Epithelial cell of proximal tubule (primary cell): Measurements from ENCODE around the gene MAFB. TPM values are rescaled to one million over a fixed set of nuclear protein-coding genes. Genes with fewer than 3 reads are reported as not detected.

Experiments used
- DNase-seq: peaks from one replicate; pipeline ENCODE4 v3.0.0-alpha.2; 2011; ENCODE audit warnings: low read depth
- H3K4me3 ChIP-seq: 2 replicates; pipeline ENCODE4 v1.5.1; 2011; ENCODE audit warnings: low read depth, mild to moderate bottlenecking, low read length
- total RNA-seq: library from RNA; depleted of rRNA; stranded (reverse); fragments of >200 nt; gene quantifications from 2 replicates; pipeline ENCODE4 v1.2.3, GENCODE V29; 2015
- TF ChIP-seq, protein P1 (sequence below): conservative IDR thresholded peaks from 2 replicates; pipeline ENCODE4 v1.5.1; 2012; ENCODE audit warnings: low read depth, mild to moderate bottlenecking, low read length

MAFB gene
- total RNA-seq, 1 donor from 2014 or later = 0.12 TPM

DNA sequence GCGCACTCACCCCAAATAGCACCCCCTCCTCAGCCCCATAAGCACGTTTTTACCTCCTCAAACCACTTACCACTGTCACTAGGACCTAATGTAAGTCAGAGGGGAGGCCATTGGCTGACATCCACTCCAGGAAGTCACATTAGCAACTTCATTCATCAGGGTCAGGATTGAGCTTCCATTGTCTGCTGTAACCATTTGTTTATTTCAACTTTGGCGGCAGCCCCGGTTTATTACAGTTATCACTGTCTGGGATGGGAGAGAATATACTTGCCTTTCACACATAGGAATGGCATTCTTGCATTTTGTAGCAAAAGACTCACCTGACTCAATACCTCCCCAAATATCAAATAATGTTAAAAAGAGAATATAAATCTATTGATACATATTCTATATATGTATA, 38.3 kb downstream of the MAFB start:
- H3K4me3 ChIP-seq = no peak overlapping the region

DNA sequence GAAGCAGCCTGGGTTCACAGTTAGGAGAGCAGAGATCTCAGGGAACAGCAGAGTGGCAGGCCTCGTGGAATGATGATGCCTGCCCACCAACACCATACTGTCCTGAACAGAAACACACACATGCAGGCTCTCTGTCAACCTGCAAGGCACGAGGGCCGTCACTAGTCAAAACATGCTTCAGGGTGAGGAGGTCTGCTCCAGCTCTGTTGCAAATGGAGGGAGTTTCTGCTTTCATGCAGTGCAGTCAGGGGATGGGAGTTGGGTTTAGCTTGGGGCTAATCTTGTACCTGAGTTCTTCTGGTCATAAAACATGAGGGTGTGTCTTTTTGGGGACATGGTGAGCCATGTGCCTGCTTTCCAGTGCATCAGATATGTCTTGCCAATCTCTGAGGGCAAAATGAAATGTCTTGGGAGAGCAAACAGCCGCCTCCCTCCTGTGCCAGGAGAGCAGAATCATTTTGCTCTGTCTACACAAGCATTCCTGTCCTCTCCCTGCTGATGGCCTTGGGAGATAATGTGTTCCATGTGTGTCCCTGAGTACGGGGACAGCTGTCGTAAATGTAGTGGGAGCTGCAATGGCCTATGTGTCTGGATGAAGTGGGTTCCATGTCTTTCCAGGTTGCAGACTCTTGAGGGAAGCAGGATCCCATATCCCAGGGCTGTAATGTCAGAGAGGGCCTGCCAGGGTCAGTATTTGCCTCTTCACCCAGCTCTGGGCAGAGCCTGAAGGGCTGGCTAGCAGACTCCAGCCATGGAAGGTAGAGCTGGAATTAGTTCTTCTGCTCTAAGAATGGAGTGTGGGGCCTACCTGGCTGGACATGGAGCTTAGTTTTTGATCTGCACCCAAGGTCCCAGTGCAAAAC, 40.6 kb downstream of the MAFB start:
- no peak overlapping the region for H3K4me3 ChIP-seq
- TF ChIP-seq, protein P1, sequence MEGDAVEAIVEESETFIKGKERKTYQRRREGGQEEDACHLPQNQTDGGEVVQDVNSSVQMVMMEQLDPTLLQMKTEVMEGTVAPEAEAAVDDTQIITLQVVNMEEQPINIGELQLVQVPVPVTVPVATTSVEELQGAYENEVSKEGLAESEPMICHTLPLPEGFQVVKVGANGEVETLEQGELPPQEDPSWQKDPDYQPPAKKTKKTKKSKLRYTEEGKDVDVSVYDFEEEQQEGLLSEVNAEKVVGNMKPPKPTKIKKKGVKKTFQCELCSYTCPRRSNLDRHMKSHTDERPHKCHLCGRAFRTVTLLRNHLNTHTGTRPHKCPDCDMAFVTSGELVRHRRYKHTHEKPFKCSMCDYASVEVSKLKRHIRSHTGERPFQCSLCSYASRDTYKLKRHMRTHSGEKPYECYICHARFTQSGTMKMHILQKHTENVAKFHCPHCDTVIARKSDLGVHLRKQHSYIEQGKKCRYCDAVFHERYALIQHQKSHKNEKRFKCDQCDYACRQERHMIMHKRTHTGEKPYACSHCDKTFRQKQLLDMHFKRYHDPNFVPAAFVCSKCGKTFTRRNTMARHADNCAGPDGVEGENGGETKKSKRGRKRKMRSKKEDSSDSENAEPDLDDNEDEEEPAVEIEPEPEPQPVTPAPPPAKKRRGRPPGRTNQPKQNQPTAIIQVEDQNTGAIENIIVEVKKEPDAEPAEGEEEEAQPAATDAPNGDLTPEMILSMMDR = no peak
- no peak for DNase-seq

More for the DNA sequence above, 38.3 kb downstream of the MAFB start:
- TF ChIP-seq, protein P1 = no peak
- no peak for DNase-seq

DNA sequence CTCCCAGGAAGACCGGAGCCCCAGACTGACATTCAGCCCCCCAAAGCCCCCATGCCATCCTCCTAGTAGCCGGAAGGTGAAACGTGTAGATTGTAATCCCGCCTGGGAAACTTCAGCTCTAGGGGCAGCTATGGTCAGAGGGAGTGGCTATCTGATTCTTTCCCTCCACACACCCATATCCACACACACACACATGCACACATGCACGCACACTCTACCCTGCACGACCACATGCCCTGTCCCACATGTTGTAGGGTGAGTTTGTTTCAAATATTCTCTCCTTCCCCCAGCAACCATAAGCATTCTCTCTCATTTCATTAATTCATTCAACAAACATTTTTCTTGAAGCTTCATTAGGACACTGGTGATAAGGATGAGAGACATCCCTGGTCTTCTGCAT, 42.2 kb downstream of the MAFB start:
- H3K4me3 ChIP-seq = no peak overlapping the region
- no peak for DNase-seq
- TF ChIP-seq, protein P1 = no peak

DNA sequence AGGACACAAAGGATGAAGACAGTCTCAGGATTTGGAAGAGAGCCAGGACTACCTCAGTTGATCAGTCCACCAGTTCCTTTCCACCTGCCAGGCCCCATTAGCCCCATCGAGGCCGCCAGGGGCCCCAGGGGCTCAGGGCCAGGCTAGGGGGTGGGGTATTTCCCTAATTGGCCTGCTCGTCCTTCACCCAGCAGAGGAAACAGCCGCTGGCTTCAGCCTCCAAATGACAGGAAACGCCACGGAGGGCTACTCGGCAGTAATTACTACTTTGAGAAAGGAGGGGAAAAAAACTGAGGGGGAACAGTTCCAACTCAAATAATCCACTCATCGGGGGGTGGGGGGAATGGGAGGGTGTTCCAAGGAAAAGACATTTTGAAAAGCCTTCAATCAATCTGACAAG, 42.7 kb downstream of the MAFB start:
- no peak overlapping the region for H3K4me3 ChIP-seq
- DNase-seq = no peak
- TF ChIP-seq, protein P1 = no peak

DNA sequence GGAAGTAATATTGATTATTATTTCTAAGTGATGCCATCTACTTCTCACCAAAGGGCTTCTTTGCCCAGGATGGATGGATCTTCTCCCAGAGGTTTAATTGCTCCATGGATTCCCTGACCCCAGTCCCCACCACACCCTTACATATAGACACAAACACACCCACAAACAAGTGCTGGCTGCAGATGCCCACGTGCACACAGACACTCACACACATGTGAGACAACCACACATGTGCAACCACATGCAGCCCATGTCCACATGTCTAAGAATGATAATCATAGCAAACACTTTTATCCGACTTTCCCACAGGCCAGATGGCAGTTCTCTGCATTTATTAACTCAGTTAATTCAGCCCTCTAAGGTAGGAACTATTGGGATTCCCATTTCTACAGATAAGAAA, 44.2 kb downstream of the MAFB start:
- H3K4me3 ChIP-seq = no peak overlapping the region
- no peak for DNase-seq
- TF ChIP-seq, protein P1 = no peak

DNA sequence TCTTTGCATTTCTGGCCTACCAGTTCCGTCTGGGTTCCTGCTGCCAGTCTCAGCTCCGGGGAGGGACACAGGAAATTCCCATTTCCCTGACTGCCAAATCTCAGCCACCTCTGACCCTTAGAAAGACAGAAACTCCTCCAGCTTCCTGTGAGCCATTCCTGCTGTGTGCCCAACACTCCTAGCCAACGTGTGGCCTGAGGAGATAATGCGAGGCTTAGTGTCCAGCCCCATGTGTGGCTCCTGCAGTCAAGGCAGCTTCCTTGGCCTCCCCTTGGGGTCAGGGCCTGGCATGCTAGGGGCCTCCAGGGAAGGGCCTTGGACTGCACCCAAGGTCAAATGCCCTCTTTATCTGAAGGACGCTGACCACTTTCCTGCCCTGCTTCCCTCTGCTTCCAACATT, 45.1 kb downstream of the MAFB start:
- no peak overlapping the region for H3K4me3 ChIP-seq
- TF ChIP-seq, protein P1 = no peak
- no peak for DNase-seq

DNA sequence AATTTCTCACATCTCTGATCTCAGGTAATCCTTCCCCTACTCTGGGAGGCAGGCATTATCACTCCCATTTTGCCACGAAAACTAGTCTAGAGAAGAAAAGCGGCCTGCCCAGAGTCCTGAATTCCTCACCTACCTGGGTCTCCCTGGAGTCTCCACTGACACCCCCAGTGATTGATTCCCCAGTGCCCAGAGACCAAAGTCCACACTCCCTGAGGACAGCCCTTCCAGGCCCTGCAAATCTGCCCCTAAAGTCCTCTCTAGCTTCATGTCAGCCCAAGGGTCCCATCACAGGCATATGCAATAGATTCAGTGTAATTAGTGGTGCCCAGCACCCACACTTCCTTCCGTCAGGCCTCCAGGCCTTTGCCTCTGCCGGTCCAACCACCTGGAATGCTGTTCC, 47.2 kb downstream of the MAFB start:
- DNase-seq = no peak
- TF ChIP-seq, protein P1 = no peak
- H3K4me3 ChIP-seq = no peak overlapping the region
